GM12864 (cell line): ENCODE data around the gene CDC42EP4.

ENCODE experiments used
- DNase-seq: peaks from one replicate; pipeline ENCODE4 v3.0.0-alpha.2; 2011; ENCODE audit warnings: low read depth
- H3K4me3 ChIP-seq: 2 replicates; pipeline ENCODE4 v1.5.1; 2011; ENCODE audit warnings: mild to moderate bottlenecking, low read depth, low read length, control low read depth
- CTCF ChIP-seq: IDR thresholded peaks from 2 replicates; pipeline ENCODE4 v1.5.1; 2011; ENCODE audit warnings: low read depth, mild to moderate bottlenecking, moderate library complexity, low read length, control low read depth, inconsistent platforms; ENCODE audit errors: missing control alignments

Gene CDC42EP4

GRCh38 chr17:73357318-73357717 is 45.5 kb upstream of the CDC42EP4 start:
- TF ChIP-seq CTCF = no peak
- no peak for DNase-seq
- no peak overlapping the region for H3K4me3 ChIP-seq

GRCh38 chr17:73356561-73357170 is 44.9 kb upstream of the CDC42EP4 start:
- H3K4me3 ChIP-seq = no peak overlapping the region
- no peak for TF ChIP-seq CTCF
- no peak for DNase-seq

- no peak overlapping the region for H3K4me3 ChIP-seq
- no peak for DNase-seq
- no peak for TF ChIP-seq CTCF
These were observed 42.9 kb upstream of the CDC42EP4 start for GRCh38 chr17:73354423-73355284.

- H3K4me3 ChIP-seq = no peak overlapping the region
- TF ChIP-seq CTCF = no peak
- no peak for DNase-seq
These were observed 40.5 kb upstream of the CDC42EP4 start for GRCh38 chr17:73352261-73352660.

GRCh38 chr17:73351764-73352163 is 40.0 kb upstream of the CDC42EP4 start:
- no peak for TF ChIP-seq CTCF
- no peak overlapping the region for H3K4me3 ChIP-seq
- no peak for DNase-seq

GRCh38 chr17:73350864-73351263 is 39.1 kb upstream of the CDC42EP4 start:
- DNase-seq = no peak
- TF ChIP-seq CTCF = no peak

More at GRCh38 chr17:73350864-73351263, 39.1 kb upstream of the CDC42EP4 start:
- H3K4me3 ChIP-seq = no peak overlapping the region
